GM21723 (cell line): Measurements from ENCODE around the gene RRM2.
"Not testable (repeated sequence)": the region's sequence is repeated elsewhere in the genome, so short reads cannot be mapped to it uniquely, and the experiment has no call there.

ENCODE experiments used
- ATAC-seq: cut with Tn5 transposase; IDR thresholded peaks from one replicate; pipeline ENCODE4 v1.9.1; 2021; ENCODE audit warnings: mild to moderate bottlenecking, moderate library complexity; ENCODE audit not compliant: unreplicated experiment

The RRM2 gene

DNA sequence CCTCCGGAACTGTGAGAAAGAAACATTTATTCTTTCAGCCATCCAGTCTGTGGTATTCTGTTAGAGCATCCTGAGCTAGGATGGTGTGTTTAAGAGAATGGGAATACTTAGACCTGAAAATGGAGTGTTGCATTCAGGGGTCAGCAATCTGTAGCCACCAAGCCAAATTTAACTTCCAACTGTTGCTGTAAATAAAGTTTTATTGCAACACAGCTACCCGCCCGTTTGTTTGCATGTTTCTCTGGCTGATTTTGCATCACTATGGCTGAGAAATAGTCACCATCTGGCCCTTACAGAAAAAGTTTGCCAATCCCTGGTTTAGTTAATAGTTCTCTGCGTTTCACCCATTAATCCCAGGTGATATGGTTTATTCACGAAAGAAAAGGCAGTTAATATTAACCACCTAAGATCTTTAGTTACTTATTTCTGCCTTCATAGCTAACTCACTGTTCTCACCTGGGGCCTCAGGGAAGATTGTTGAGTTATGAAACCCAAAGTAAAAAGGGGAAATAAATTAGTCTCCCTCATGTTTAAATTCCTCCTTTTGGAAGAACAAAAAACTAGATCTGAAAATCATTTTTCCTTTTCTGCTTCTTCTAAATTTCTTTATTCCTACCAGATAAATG is 32.9 kb upstream of the RRM2 start:
- ATAC-seq = no peak

DNA sequence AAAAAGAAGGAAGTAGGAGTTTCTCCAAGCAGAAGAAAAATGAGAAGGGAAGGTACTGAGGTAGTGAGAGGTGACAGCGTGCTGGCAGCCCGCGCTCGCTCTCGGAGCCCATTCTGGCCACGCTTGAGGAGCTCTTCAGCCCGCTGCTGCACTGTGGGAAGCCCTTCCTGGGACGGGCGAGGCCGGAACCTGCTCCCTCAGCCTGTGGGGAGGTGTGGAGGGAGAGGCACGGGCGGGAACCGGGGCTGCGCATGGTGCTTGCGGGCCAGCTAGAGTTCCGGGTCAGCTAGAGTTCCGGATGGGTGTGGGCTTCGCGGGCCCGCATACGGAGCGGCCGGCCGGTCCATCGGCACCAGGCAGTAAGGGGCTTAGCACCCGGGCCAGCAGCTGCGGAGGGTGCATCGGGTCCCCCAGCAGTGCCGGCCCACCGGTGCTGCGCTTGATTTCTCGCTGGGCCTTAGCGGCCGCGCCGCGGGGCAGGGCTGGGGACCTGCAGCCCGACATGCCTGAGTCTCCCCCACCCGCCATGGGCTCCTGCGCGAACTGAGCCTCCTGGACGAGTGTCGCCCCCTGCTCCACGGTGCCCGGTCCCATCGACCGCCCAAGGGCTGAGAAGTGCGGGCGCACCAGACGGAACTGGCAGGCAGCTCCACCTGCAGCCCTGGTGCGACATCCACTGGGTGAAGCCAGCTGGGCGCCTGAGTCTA is 31.2 kb upstream of the RRM2 start:
- no peak for ATAC-seq

DNA sequence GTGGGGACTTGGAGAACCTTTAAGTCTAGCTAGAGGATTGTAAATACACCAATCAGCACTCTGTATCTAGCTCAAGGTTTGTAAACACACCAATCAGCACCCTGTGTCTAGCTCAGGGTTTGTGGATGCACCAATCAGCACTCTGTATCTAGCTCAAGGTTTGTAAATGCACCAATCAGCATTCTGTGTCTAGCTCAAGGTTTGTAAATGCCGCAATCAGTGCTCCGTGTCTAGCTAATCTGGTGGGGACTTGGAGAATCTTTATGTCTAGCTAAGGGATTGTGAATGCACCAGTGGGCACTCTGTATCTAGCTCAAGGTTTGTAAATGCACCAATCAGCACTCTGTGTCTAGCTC is 30.7 kb upstream of the RRM2 start:
- not testable (repeated sequence) for ATAC-seq

DNA sequence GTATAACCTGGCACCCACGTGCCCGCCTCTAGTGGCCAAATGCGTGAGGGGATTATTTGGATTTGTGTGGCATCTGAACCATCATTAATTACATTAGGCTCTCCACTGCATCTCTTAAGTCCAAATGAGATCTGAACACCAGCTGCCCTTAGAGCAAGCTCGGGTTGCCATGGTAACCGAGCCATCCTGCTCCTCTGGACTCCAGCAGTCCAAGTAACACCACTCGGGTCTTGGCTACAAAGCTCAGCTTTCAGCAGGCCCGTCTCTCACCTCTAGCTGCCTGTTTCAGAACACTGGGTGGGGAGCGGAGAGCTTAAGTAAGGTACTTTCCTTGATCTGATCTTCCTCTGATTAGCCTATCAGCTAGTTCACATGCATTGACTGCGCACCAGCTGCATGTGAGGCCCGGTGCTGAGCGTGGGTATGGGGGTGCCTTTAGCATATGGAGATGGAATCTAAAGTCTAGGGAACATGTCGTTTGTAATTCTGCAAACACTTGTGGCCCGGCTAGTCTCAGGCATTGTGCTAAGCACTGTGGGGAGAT is 28.2 kb upstream of the RRM2 start:
- no peak for ATAC-seq

DNA sequence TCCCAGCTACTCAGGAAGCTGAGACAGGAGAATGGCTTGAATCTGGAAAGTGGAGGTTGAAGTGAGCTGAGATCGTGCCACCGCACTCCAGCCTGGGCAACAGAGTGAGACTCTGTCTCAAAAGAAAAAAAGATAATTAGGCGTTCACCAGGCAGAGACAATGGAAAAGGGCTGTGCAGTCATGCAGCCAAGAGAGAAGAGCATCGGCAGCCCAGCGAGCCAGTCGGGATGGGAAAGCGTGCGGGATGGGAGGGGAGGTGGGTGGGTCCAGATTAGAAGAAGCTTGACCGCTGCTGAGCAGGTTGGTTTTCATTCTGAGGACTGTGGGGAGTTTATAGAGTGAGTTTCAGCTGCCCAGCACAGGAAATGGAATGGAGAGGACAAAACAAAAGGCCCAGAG is 27.4 kb upstream of the RRM2 start:
- no peak for ATAC-seq

DNA sequence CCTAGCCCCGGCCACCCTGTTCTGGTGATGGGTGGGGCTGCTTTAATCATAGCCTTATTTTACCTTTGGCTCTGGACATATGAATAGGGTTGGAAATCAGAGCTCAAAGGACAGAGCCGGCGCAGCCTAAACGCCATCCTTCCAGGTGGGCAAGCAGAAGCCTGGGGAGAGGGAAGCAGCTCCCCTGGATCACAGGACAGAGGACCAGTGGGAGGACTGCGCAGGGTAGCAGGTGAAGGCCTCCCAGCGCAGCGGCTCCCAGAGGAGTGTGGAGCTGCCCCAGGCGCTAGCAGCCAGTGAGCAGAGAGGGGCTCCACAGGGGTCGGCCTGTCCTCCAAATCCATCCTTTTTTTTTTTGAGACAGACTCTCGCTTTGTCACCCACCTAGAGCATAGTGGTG is 25.9 kb upstream of the RRM2 start:
- ATAC-seq = no peak

DNA sequence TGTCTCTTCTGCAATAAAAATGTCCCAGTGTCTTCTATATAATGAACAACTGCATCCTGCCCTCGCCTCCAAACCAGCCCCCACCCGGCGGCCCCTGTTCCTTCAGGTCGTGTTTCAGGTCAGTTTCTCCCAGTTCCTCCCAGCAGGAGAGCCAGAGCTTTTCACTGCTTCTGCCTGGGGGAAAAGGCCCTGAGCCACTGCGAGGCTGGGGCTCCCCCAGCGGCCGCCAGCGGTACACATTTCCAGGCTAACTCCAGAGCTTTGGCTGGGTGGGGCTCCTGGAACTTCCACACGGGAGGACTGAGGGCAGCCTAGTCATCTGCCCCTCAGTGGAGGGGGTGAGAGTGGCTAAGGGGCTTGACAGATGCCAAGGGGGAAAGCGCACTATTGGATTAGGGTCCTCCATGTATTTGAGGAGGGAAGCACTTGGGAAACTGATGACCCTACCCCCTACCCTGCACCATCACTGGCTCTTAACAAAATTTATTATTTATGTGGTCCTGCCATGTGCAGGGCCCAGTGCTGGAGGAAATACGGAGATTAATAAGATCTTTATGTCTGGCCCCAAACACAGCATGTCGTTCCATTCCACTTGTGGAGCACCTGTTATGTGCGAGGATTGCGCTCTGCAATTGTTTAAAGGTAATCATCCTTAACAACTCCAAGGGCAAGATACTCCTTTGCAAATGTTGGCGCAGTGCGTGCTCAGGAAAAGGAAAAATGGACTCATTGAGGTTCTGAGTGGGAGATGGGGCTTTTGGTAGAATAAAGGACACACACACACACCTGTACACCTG is 25.0 kb upstream of the RRM2 start:
- ATAC-seq = peak; percentile 88

DNA sequence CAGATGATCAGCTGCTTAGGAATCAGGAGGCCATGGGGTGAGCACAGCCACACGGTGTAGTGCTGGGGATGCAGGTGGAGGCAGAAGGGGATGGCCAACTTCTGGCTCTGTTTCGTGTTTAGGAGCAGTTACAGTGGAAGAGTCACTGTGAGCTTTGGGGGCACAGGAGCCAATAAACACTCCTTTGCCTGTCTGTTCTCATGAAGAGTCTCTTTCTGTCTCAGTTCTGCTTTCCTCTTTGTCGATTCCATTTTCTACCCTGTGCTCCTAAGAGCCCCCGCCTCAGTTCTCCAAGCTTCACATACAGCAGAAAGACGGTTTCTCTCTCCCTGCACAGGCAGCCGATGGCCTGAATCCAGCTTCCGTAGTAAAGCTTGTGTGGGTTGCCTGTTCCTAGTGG is 21.0 kb upstream of the RRM2 start:
- ATAC-seq = no peak

DNA sequence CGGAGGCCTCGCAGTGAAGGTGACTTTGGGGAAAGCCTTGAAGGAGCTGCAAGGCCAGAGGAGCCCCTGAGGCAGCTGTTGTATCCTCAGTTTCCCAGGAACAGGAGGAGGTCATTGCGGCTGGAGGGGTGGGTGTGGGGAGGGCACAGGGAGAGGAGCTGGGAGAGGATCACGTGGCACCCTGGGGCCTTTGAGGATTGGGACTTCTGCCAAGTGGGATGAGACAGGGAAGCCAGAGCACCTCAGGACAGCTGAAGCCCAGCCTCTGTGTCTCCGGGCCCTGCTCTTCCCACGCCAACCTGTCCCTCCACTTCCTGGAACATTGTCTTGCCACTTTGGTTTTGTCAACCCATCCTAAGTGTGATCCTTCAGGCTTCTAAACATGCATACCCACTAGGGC is 19.4 kb upstream of the RRM2 start:
- no peak for ATAC-seq

DNA sequence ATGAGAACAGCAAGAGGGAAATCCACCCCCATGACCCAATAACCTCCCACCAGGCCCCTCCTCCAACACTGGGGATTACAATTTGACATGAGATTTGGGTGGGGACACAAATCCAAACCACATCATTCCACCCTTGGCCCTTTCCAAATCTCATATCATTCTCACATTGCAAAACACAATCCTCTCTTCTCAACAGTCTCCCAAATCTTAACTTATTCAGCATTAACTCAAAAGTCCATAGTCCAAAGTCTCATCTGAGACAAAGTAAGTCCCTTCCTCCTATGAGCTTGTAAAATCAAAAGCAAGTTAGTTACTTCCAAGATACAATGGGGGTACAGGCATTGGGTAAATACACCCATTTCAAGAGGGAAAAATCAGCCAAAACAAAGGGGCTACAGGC is 17.6 kb upstream of the RRM2 start:
- ATAC-seq = not testable (repeated sequence)

DNA sequence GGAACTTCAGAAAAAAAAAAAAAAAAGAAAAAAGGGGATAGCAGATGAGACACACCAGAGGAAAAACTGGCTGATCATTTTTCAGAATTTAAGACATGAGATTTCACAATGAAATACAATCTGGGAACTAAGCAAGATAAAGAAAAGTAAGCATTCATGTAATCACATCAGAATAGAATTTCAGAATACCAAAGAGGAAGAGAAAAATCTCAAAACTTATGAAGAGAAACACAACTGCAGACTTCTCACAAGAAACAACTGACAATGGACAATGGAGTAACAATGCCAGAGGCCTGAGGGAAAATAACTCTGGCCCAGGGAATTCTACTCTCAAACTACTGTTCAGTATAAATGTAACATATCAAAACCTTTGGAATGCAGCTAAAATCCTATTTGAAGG is 13.2 kb upstream of the RRM2 start:
- no peak for ATAC-seq

DNA sequence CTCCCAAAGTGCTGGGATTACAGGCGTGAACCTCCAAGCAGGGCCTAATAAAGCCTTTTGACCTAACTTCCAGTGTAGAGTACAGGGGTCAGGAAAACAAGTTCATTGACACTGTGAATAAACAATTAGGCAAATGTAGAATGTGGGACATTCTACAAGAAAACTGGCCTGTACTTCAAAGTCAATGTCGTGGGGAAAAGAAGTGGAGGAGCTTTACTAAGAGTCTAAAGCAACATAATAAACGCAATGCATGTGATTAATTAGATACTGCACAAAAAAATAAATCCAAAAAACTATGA is 3.6 kb upstream of the RRM2 start:
- ATAC-seq = no peak

DNA sequence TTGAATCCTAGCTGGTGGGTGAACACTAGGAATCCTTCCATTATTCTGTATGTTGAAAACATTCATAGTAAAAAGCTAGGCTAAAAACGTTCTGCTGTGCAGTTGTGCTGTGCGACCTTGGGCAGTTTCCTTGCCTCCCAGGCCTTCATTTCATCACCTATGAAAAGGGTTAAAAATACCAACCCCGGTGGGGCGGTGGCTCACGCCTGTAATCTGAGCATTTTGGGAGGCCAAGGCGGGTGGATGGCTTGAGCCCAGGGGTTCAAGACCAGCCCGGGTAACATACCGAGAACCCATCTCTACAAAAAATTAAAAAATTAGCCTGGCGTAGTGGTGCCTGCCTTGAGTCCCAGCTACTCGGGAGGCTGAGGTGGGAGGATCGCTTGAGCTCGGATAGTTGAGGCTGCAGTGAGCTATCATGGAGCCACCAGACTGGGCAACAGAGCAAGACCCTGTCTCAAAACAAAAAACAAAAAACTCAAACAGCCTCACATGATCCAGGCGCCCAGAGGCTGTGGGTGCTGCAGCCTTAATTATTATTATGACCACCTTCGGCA is 2.9 kb upstream of the RRM2 start:
- ATAC-seq = no peak

DNA sequence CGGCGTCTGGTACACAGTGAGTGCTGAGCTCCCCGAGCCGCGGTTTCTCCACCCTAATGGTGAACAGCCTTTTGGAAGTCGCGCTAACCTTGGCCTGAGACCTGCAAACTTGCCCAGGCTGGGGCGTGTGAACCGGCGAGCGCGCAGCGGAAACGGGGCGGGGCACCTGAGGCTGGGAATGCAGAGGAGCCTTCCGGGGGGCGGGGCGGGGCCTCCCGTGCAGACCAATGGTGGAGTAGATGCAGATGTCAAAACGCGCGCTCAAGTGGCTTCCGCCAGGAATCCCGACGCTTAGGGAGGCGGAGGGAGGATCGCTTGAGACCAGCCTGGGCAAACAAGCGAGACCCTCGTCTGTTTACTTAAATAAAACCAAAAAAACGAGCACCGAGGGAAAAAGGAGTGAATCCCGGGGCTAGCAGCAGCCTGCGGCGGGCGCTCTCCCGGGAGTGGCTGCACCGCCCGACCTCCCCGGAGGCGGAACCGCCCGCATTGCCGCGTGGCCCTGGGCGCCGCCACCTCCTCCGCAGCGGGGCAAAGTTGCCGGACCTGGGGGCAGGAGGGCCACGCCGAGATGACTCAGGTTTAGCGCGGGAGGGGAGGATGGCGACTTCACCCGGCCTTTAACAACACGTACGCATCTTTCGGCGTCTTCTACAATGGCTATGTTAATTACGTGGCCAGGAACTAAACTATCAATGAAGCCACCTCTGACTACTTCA is 2.2 kb upstream of the RRM2 start:
- ATAC-seq = peak; percentile 55

DNA sequence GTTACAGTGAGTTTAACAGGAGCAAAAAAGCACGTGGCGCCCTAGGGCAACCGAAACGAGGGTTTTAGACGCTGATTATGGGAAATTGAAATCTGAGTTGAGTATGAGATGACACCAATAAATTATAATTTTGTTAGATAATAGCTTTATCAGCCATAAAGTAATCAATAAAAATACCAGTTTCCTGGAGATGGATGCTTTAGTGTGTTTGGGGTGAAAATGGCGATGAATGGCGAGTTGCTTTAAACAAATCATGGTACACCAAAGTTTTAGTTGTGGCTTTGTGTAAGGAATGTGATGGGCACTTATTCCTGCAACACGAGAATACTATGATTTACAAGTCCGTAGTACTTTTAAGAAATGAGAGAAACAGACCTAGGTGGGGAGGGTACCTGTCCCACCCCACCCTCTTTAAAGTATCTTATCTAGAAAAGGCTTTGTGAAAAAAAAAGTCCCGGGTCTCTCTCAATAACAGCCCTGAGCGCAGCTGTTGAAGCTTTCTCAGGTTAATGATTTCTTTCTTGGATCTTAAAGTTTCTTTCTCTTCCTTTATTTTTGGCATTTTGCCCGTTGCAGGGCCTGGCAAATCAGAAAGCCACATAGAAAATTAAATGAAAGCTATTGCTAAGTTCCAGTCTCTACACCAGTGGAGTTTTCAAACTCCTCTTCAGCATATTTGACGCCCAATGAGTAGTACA is 1.5 kb upstream of the RRM2 start:
- no peak for ATAC-seq

DNA sequence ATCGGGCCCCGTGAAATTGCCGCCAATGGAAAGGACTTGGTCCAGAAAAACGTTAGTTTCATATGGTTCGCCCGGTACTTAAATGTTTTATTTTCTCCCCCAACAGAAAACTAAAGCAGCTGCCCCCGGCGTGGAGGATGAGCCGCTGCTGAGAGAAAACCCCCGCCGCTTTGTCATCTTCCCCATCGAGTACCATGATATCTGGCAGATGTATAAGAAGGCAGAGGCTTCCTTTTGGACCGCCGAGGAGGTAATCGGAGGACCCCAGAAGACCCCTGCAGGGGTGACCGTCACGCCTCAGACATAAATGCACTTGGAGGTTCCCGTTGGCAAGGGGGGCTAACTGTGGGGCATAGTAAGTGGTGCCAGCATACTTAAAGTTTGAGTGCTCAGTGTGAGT is 742 bp downstream of the RRM2 start:
- ATAC-seq = no peak

DNA sequence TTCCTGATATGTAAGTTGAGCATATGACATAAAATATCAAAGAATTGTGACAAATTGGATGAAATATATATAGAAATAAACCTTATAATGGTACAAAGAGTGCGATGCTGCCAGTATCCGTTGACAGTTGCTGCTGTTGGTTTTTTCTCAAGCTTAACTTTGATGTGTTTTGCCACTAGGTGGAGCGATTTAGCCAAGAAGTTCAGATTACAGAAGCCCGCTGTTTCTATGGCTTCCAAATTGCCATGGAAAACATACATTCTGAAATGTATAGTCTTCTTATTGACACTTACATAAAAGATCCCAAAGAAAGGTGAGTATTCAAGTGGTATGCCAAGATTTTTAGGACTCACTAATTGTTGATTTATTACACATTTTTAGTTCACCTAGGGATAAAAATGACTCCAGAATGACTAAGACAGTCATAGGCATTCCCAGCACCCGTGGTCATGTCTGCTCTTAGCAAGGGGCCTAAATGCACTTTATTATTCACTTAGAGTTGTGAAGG is 2.1 kb downstream of the RRM2 start:
- ATAC-seq = no peak

DNA sequence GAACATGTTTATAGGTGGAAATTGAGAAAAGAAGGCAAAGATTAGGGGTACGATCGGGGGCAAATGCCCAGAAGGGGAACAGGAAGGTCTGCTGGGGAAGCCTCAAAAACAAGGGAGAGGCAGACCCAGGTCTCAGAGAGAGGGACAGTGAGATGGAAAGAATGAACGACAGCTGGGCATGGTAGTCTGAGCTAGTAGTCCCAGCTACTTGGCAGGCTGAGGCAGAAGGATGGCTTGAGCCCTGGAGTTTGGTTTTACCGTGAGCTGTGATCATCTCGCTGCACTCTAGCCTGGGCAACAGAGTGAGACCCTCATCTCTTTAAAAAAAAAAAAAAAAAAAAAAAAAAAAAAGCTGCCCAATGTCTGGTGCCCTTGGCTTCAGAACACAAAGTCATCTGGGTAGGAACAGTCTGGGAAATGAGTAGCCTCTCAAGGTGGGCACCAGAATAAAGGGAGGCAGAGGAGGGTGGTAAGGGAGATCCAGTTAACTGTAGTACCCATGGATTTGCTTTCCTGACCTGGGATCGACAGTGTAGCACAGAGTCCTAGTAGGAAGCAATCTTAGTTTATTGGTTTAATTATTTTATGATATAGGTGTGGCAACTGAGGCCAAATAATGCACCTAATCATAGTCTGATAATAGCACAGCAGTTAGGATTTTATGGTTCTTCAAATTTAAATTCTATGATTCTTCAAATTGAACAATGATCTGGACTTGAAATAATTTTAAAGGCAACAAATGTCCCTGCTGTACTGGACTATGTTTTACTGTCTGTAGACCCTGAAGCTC is 3.5 kb downstream of the RRM2 start:
- no peak for ATAC-seq

DNA sequence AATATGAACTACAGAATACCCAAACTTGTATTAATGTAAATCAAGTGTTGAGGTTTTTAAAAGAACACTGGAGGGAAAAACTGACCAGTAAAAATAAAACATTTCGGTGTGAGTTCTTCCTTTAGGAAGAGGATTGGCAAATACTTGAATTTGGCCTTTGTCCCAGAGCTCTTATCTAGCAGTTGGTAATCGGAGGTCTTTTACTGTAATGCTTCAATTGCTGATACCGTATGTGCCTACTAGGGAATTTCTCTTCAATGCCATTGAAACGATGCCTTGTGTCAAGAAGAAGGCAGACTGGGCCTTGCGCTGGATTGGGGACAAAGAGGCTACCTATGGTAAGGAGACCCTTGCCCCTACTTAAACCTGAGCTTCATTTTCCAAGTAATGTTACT is 4.1 kb downstream of the RRM2 start:
- no peak for ATAC-seq

DNA sequence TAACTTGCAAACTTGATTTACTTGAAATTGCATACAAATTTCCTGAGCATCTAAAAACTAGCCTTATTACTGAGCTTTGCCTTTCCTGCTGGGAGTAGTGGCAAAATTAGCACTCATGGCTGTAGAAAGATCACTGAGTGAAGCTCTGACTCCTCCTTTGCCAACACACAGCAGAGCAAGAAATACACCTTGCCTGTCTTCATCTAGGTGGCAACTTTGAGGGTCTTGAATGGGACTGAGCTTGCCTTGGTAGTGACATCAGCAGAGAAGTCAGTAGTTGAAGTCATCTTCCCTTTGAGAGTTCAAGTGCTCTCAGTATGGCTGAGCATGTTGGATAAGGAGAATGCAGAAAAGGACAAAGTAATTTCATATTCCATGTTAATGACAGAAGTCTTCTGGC is 5.9 kb downstream of the RRM2 start:
- no peak for ATAC-seq
